ENCODE measurements around the gene FSTL4.

The FSTL4 gene

GRCh38 chr5:133214153-133214820 is 398.1 kb downstream of the FSTL4 start:
- H3K27me3 Mint-ChIP-seq: no peaks in the 10 kb centered on the region

DNA sequence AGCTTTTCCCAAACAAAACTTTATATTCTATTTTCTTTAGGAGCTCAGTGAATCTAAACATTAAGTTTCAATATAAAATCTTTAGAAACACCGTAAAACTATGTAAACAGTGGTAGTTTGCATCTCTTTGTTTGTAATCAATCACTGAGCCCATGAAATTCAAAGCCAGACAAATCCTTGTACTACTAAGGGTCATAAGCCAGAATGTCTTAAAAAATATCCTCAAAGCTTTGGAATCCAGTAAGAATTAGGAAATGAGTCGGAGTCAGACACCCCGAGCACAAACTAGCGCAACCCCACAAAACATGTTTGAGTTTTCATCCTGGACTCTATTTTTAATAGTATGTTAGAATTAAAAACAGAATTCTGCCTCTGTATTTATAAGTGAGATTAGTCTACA is 406.7 kb downstream of the FSTL4 start:
- H3K27ac Mint-ChIP-seq: no peak overlapping the region
- H3K9me3 Mint-ChIP-seq: no peaks in the 10 kb centered on the region
- H3K4me3 Mint-ChIP-seq: no peak overlapping the region
- H3K27me3 Mint-ChIP-seq: peaks cover 2% of the 10 kb centered on the region
- H3K36me3 Mint-ChIP-seq: no peaks in the 10 kb centered on the region
- no peaks in the 10 kb centered on the region for H3K4me1 Mint-ChIP-seq

More at GRCh38 chr5:133214153-133214820, 398.1 kb downstream of the FSTL4 start:
- no peaks in the 10 kb centered on the region for H3K4me1 Mint-ChIP-seq
- H3K9me3 Mint-ChIP-seq: no peaks in the 10 kb centered on the region
- no peaks in the 10 kb centered on the region for H3K36me3 Mint-ChIP-seq
- no peak overlapping the region for H3K4me3 Mint-ChIP-seq
- H3K27ac Mint-ChIP-seq: no peak overlapping the region

DNA sequence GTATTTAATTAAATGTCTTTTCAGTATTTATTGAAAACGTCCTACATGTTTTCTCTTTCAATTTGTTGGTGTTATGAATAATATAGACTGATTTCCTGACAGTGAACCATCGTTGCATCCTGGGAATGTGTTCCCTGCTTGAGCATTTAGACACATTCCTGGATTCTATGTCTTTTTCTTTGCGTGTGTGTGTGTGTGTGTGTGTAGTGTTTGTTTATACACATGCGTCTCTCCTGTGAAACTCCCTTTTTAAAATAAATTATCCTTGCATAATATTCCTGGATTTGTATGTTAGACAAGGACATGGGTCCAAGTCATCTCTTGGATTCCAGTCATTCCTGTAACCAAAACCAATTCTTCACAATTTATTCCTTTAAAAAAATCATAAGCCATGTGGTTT is 407.1 kb downstream of the FSTL4 start:
- Mint-ChIP-seq H3K9me3 (no peaks in the 10 kb centered on the region), H3K36me3 (no peaks in the 10 kb centered on the region), H3K4me3 (no peak overlapping the region), H3K27ac (no peak overlapping the region), H3K27me3 (peaks cover 2% of the 10 kb centered on the region), H3K4me1 (no peaks in the 10 kb centered on the region)

DNA sequence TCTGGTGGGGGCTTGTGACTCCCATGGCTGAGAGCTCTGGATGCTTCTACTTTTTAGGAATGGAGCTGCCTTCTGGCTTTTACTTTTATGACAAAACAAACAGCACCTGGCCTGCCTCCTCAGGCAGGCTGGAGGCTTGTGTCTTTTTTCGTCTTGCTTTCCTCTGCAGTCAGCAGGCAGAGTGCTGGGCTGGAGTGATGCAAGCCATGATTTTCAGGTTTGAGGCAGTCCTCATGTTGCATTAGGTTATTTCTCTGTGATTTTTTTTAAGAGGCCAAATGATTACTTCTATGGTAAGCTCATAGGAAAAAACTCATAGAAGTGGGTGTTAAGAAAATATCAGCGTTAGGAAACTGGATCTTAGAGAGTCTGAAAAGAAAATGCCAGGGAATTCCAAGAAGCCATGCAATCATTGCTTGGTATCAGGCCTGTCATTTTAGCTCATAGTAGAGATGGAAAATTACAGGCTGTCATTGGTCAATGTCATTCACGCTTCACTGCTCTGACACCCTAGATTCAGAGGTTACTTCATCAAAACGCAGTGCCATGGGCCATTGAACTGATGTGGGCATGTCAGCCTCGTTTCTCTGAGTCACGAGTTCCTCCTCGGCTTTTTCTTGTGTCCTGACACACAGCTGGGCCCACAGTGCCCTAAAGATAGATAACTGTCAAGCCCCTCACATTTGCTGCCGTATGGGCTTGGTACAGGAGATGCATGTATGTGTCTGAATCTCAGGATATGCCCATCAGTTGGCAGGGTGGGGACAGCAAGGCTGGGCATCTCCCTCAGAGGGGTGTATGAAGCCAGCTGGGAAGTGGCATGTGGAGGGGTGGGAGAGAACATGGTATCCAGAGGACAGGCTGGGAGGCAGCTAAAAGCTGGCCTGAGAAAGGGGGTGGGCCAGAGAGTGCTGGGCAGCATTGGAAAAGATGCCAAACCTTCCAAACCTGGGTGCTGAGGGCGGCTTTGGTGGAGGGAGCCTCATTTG is 408.7 kb downstream of the FSTL4 start:
- Mint-ChIP-seq H3K9me3 (no peaks in the 10 kb centered on the region), H3K27ac (no peak overlapping the region), H3K36me3 (no peaks in the 10 kb centered on the region), H3K27me3 (peaks cover 2% of the 10 kb centered on the region), H3K4me3 (no peak overlapping the region), H3K4me1 (no peaks in the 10 kb centered on the region)

- H3K27me3 Mint-ChIP-seq: peaks cover 2% of the 10 kb centered on the region
- no peaks in the 10 kb centered on the region for H3K4me1 Mint-ChIP-seq
- H3K36me3 Mint-ChIP-seq: no peaks in the 10 kb centered on the region
- H3K4me3 Mint-ChIP-seq: no peak overlapping the region
- no peaks in the 10 kb centered on the region for H3K9me3 Mint-ChIP-seq
- H3K27ac Mint-ChIP-seq: no peak overlapping the region
Observed at GRCh38 chr5:133202066-133202665, 410.2 kb downstream of the FSTL4 start.

DNA sequence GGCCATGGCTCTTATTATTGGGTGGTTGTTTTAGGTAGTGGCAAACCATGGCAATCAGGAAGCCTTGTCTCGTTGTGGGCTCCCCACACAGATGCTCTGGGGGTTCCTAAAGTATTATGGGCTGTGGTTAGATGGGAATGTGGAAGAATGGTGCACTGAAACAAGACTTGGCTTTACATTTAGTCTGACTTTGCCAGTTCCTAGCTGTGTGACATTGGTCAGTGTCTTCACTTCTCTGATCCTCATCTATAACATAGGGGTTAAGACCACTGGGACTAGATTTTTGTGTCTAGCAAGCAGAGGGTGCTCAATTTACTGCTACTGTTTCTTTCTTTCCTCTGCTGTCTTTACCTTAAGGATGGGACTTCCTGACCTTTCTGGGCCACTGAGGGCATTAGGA is 411.0 kb downstream of the FSTL4 start:
- H3K4me3 Mint-ChIP-seq: no peak overlapping the region
- H3K36me3 Mint-ChIP-seq: no peaks in the 10 kb centered on the region
- peaks cover 2% of the 10 kb centered on the region for H3K27me3 Mint-ChIP-seq
- H3K9me3 Mint-ChIP-seq: no peaks in the 10 kb centered on the region
- H3K27ac Mint-ChIP-seq: no peak overlapping the region
- H3K4me1 Mint-ChIP-seq: no peaks in the 10 kb centered on the region

DNA sequence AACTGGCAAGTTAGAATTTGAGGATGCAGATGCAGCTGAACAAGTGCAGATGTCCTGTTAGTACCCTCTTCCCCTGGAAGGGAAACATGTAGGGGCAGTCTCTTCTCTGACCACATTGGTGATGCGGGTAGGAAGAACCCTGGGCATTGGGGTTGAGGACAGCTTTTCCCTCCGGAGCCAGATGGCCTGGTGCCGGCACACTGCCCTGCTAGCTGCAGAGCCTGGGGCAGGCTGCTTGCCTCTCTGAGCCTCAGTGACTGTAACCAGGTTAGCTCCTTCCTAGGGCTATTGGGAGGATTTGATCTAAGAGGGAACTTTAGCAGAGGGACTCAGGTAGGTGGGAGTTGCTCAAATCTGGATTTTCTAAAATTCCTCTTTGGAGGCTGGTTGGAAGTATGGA is 412.1 kb downstream of the FSTL4 start:
- Mint-ChIP-seq H3K27ac (no peak overlapping the region), H3K36me3 (no peaks in the 10 kb centered on the region), H3K9me3 (no peaks in the 10 kb centered on the region), H3K27me3 (peaks cover 2% of the 10 kb centered on the region), H3K4me3 (no peak overlapping the region), H3K4me1 (no peaks in the 10 kb centered on the region)

DNA sequence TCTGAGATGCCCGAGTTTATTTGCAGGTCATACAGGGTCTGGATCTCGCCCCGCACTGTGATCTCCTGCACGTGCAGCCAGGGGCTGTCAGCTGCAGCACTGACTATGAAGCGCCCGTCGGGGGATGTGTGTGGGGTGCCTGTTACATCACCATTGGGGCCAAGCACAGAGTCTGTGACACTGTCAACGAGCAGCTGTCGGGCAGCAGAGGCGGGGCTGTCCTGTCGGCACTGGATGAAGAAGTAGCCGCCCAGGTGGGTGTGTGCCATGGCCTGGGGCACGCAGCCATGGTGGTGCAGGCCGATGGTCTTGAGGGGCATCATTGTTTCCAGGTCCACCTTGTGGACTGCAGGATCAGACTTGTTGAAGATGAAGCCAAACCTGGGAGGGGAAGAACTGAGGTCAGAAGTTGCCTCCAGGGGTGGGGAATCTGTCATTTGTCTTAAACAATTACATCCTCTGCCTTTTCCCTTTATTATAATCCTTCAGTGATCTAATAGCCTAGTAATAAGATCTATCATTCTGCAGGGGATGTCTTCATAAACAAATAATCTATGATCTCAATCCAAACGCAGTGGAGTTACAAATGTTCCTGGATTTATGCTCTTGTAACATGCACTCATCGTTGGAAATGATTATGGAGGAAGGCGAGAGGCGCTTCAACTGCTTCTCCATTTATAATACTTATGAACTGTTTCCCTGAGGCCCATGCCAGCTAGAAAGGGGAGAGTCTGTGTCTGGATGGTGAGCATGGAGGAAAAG is 412.7 kb downstream of the FSTL4 start:
- H3K27ac Mint-ChIP-seq: no peak overlapping the region
- H3K36me3 Mint-ChIP-seq: no peaks in the 10 kb centered on the region
- H3K9me3 Mint-ChIP-seq: no peaks in the 10 kb centered on the region
- no peak overlapping the region for H3K4me3 Mint-ChIP-seq
- peaks cover 2% of the 10 kb centered on the region for H3K27me3 Mint-ChIP-seq
- H3K4me1 Mint-ChIP-seq: no peaks in the 10 kb centered on the region

DNA sequence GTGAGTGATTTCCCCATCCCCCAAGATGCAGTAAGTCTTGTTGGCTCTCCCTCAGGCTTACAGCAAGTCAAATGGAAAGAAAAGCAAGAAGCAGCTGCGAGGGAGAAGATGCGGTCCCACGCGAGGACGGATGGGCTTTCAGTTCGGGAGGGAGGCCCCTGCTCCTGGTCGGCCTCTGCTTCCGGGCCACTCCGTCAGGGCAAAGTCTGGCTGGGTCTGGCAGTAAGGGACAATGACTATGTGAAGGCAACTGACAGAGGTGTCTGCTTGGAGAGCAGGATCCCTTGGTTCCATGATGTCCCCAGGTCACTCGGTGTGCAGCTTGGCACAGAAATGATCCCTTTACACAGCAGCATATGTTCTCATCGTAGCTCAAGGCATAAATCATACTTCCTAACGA is 413.8 kb downstream of the FSTL4 start:
- no peaks in the 10 kb centered on the region for H3K36me3 Mint-ChIP-seq
- H3K4me1 Mint-ChIP-seq: no peaks in the 10 kb centered on the region
- no peaks in the 10 kb centered on the region for H3K9me3 Mint-ChIP-seq
- peaks cover 2% of the 10 kb centered on the region for H3K27me3 Mint-ChIP-seq
- no peak overlapping the region for H3K27ac Mint-ChIP-seq
- H3K4me3 Mint-ChIP-seq: no peak overlapping the region

- Mint-ChIP-seq H3K4me1 (no peaks in the 10 kb centered on the region), H3K27me3 (peaks cover under 1% of the 10 kb centered on the region), H3K9me3 (no peaks in the 10 kb centered on the region), H3K27ac (no peak overlapping the region), H3K4me3 (no peak overlapping the region), H3K36me3 (no peaks in the 10 kb centered on the region)
Observed at GRCh38 chr5:133196441-133197085, 415.8 kb downstream of the FSTL4 start.

DNA sequence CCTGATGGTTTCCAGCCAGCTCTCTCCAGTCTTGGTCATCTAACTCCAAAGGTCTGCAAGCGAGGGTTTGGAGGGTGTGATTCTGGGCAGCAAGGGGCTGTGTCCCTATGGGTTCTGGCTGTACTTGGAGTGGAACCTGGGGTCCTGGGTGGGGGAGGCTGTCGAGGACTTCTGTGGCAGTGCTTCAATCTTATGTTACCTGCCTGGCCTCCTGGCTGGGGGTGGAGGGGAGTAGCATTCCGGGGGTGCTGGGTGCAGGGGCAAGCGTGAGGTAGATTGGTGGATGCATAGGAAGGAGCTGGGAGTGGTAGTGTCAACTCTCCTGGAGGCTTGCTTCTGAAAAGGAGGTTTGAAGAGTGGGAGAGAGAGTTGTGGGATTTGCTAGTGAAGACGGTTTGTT is 417.1 kb downstream of the FSTL4 start:
- H3K4me3 Mint-ChIP-seq: no peak overlapping the region
- H3K4me1 Mint-ChIP-seq: no peaks in the 10 kb centered on the region
- H3K36me3 Mint-ChIP-seq: no peaks in the 10 kb centered on the region
- H3K9me3 Mint-ChIP-seq: no peaks in the 10 kb centered on the region
- H3K27me3 Mint-ChIP-seq: no peaks in the 10 kb centered on the region
- no peak overlapping the region for H3K27ac Mint-ChIP-seq

- H3K27me3 Mint-ChIP-seq: no peaks in the 10 kb centered on the region
- no peak overlapping the region for H3K27ac Mint-ChIP-seq
- no peaks in the 10 kb centered on the region for H3K9me3 Mint-ChIP-seq
- H3K4me3 Mint-ChIP-seq: no peak overlapping the region
- H3K36me3 Mint-ChIP-seq: no peaks in the 10 kb centered on the region
- no peaks in the 10 kb centered on the region for H3K4me1 Mint-ChIP-seq
Observed at GRCh38 chr5:133193794-133194193, 418.5 kb downstream of the FSTL4 start.

- Mint-ChIP-seq H3K27me3 (no peaks in the 10 kb centered on the region), H3K9me3 (no peaks in the 10 kb centered on the region), H3K4me1 (no peaks in the 10 kb centered on the region), H3K27ac (no peak overlapping the region), H3K36me3 (no peaks in the 10 kb centered on the region), H3K4me3 (no peak overlapping the region)
Observed at GRCh38 chr5:133192716-133193115, 419.6 kb downstream of the FSTL4 start.

DNA sequence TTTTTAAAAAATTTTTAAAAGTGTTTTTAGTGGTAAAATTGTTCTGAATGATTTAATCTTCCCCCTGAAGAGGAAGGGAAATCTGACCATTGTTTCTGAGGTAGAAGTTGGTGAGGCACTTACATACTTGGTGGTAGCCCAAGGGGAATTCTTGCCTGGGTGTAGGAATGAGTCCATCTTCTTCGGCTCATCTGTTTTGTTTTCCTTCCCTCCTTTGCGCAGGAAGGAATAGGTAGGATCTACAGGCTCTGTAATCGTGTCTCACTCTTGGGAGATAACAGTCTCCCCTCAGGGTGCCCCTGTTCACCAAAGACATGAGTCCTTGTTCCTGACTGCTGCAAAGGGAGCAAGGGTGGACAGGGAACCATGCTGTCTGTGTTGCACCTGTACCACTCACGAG is 422.5 kb downstream of the FSTL4 start:
- Mint-ChIP-seq H3K4me3 (no peak overlapping the region), H3K9me3 (no peaks in the 10 kb centered on the region), H3K27me3 (no peaks in the 10 kb centered on the region), H3K27ac (no peak overlapping the region), H3K36me3 (no peaks in the 10 kb centered on the region), H3K4me1 (no peaks in the 10 kb centered on the region)

- Mint-ChIP-seq H3K36me3 (no peaks in the 10 kb centered on the region), H3K27me3 (no peaks in the 10 kb centered on the region), H3K9me3 (no peaks in the 10 kb centered on the region), H3K4me3 (no peak overlapping the region), H3K27ac (no peak overlapping the region), H3K4me1 (peaks cover 7% of the 10 kb centered on the region)
Observed at GRCh38 chr5:133179405-133179804, 432.9 kb downstream of the FSTL4 start.
